Prostate gland (tissue), 2 donors: ENCODE measurements around the gene RND3. TPM values are rescaled to one million over a fixed set of nuclear protein-coding genes. Genes with fewer than 3 reads are reported as not detected.

Source experiments
- DNase-seq: peaks from one replicate; pipeline ENCODE4 v3.0.0-alpha.2; 2019; ENCODE audit warnings: low spot score
- H3K27ac ChIP-seq, 2 donors: fragments of 200-600 bp; sonication (generic); 2 replicates each; pipeline ENCODE4 v1.5.1; 2017 to 2019
- H3K27me3 ChIP-seq: fragments of 200-600 bp; sonication (generic); replicated peaks from 2 replicates; pipeline ENCODE4 v1.5.1; 2019; ENCODE audit not compliant: insufficient read depth
- H3K36me3 ChIP-seq, 2 donors: fragments of 200-600 bp; sonication (generic); 1 replicate in 1 of 2; 2 replicates in 1 of 2; pipeline versions ENCODE4 v1.5.1 to v1.8.1; 2017 to 2019
- H3K4me1 ChIP-seq: fragments of 200-600 bp; sonication (generic); replicated peaks from 2 replicates; pipeline ENCODE4 v1.5.1; 2019
- H3K4me3 ChIP-seq, 2 donors: fragments of 200-600 bp; sonication (generic); 2 replicates each; pipeline ENCODE4 v1.5.1; 2017 to 2019
- H3K9me3 ChIP-seq: fragments of 200-600 bp; sonication (generic); 2 replicates; pipeline ENCODE4 v1.5.1; 2017
- POLR2A ChIP-seq: fragments of 450-650 bp; IDR thresholded peaks from one replicate; pipeline ENCODE4 v1.6.1; 2016; ENCODE audit warnings: antibody characterized with exemption, mild to moderate bottlenecking
- POLR2AphosphoS5 ChIP-seq: sonication (generic); formaldehyde crosslinking; IDR thresholded peaks from one replicate; pipeline ENCODE4 v1.6.1; 2017; ENCODE audit warnings: antibody characterized with exemption
- WGBS: methylation state at CpG from one replicate; pipeline ENCODE4 v1.1.5; 2018; 5-methylcytosine and 5-hydroxymethylcytosine counted together
- intact Hi-C: fragments of 100-400 bp; cut with DNase I; formaldehyde crosslinking; loops from one replicate; pipeline ENCODE4 v1.14.2; 2022
- total RNA-seq, 2 donors: library from RNA; depleted of rRNA; stranded (reverse); fragments of >200 nt; gene quantifications; one replicate each; pipeline ENCODE4 v1.1.0, GENCODE V29; 2016
- TF ChIP-seq, protein P1 (sequence below), 4 experiments: fragments of 200-600 bp in 2 of 4; fragments of 450-650 bp in 2 of 4; sonication (generic) in 2 of 4; IDR thresholded peaks; 1 replicate in 3 of 4; 2 replicates in 1 of 4; pipeline ENCODE4 v1.5.1; 2016 to 2019; ENCODE audit warnings: antibody characterized with exemption in 4 of 4, mild to moderate bottlenecking in 2 of 4, moderate library complexity in 2 of 4

The RND3 gene
- total RNA-seq, 2 donors from 2014 or later = 26.2 to 54.7 TPM

GRCh38 chr2:150473767-150474166 lies 13.7 kb downstream of the RND3 start:
- Histone ChIP-seq H3K27ac (no peak overlapping the region), H3K36me3 (no peaks in the 10 kb centered on the region), H3K27me3 (no peaks in the 10 kb centered on the region), H3K9me3 (no peaks in the 10 kb centered on the region), H3K4me3 (no peak overlapping the region), H3K4me1 (no peaks in the 10 kb centered on the region)
- intact Hi-C loops = no loop called here
- WGBS = 78% methylated on average over 3 of the region's 3 CpGs
- TF ChIP-seq, protein P1, sequence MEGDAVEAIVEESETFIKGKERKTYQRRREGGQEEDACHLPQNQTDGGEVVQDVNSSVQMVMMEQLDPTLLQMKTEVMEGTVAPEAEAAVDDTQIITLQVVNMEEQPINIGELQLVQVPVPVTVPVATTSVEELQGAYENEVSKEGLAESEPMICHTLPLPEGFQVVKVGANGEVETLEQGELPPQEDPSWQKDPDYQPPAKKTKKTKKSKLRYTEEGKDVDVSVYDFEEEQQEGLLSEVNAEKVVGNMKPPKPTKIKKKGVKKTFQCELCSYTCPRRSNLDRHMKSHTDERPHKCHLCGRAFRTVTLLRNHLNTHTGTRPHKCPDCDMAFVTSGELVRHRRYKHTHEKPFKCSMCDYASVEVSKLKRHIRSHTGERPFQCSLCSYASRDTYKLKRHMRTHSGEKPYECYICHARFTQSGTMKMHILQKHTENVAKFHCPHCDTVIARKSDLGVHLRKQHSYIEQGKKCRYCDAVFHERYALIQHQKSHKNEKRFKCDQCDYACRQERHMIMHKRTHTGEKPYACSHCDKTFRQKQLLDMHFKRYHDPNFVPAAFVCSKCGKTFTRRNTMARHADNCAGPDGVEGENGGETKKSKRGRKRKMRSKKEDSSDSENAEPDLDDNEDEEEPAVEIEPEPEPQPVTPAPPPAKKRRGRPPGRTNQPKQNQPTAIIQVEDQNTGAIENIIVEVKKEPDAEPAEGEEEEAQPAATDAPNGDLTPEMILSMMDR (IDR thresholded peaks at IDR 0.05) = no peak
- TF ChIP-seq POLR2AphosphoS5 (no peak), POLR2A (no peak)
- DNase-seq = no peak

- no peak for DNase-seq
- H3K27me3 ChIP-seq = no peaks in the 10 kb centered on the region
- no peaks in the 10 kb centered on the region for H3K36me3 ChIP-seq
- no peak for TF ChIP-seq POLR2AphosphoS5
- TF ChIP-seq, protein P1 (IDR thresholded peaks at IDR 0.05) = no peak
- intact Hi-C loops = no loop called here
- H3K27ac ChIP-seq = no peak overlapping the region
- H3K4me1 ChIP-seq = no peaks in the 10 kb centered on the region
- WGBS = 74% methylated on average over 2 of the region's 2 CpGs
- no peak overlapping the region for H3K4me3 ChIP-seq
- no peaks in the 10 kb centered on the region for H3K9me3 ChIP-seq
These were observed 15.0 kb downstream of the RND3 start for GRCh38 chr2:150472511-150472899.

DNA sequence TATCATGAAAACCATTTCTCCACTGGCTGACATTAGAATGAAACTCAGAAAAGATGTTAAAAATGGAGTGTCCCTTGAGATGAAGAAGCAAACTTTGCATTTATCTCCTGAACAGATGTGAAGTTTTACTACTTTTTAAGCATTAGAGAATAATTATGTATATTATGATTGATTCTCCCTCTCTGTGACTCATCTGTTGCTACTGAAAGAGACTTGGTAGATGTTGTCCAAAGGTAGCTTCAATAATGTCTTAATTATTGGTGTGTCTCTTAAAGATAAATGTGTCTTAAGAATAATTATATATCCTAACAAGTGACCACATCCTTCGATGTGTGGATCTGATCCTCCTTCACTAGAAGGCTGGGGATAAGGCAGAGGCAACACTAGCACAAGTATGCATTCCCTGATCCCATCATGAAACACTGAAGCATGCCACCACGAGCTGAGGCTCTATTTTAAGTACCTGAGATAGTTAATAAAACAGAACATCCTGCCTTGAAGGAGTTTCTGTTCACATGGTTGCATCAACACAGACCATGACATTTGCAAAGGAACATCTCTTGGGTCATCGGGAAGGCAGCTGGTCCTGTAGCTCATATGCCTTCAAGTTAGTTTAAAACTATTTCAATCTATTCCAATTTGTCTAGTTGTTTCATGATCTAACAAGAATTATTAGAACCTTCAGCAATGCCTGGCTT lies 15.5 kb downstream of the RND3 start:
- intact Hi-C loops = no loop called here
- 70% methylated on average over 3 of the region's 3 CpGs for WGBS
- no peaks in the 10 kb centered on the region for H3K9me3 ChIP-seq
- no peak overlapping the region for H3K27ac ChIP-seq
- DNase-seq = no peak
- H3K27me3 ChIP-seq = no peaks in the 10 kb centered on the region
- no peaks in the 10 kb centered on the region for H3K36me3 ChIP-seq
- no peak overlapping the region for H3K4me3 ChIP-seq
- H3K4me1 ChIP-seq = no peaks in the 10 kb centered on the region
- TF ChIP-seq POLR2A = no peak
- TF ChIP-seq POLR2AphosphoS5 = no peak
- TF ChIP-seq, protein P1 (IDR thresholded peaks at IDR 0.05) = no peak

DNA sequence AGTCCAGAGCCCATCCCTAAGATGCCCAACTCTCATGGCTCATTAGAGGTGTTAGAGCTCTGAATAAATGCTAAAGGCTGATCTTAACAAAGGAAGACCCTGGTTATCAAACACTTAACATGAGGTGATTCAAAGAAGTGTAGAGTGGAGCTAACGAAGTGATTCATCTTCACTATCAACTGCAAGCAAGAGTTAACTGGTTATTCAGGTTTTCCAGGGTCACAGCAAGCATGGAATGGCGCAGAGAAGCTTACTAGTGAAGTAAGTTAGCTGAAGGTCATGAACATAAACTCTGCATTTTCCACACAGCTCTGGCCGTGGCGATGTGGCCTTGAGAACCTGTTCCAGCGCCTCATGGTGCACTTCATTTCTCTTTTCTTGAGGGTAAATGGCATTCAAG lies 17.0 kb downstream of the RND3 start:
- Histone ChIP-seq H3K4me1 (no peaks in the 10 kb centered on the region), H3K9me3 (no peaks in the 10 kb centered on the region), H3K36me3 (no peaks in the 10 kb centered on the region), H3K27ac (no peak overlapping the region), H3K4me3 (no peak overlapping the region), H3K27me3 (no peaks in the 10 kb centered on the region)
- 81% methylated on average over 5 of the region's 5 CpGs for WGBS
- no peak for DNase-seq
- intact Hi-C loops = no loop called here
- TF ChIP-seq, protein P1 (IDR thresholded peaks at IDR 0.05) = no peak
- TF ChIP-seq POLR2A (no peak), POLR2AphosphoS5 (no peak)

DNA sequence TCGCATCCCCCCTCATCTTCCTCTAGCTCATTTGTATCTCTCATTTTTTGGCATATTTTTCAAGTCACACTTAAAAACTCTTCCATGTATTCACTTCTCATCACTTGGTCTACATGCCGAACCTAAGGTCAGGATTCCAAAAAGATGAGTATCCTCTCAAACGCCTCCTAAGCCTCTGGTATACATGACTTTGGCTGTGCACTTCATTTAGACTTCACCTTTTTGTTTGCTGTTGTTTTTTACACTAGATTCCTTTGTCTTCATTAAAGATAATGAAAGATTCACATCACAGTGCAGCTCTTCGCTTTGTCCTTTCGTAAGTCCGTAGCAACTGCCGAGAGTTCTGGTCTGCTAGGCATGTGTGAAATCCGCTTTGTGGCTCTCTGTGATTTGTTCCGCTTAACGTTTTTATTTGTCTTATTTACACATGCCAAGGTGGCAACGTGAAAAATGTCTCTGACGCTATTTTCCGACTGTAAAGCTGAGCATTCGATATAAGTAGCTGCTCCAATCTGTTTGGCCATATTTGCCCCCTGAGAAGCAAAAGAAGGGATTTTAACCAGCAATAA lies 17.7 kb downstream of the RND3 start:
- no peaks in the 10 kb centered on the region for H3K9me3 ChIP-seq
- intact Hi-C loops = no loop called here
- no peaks in the 10 kb centered on the region for H3K27me3 ChIP-seq
- no peak for DNase-seq
- no peaks in the 10 kb centered on the region for H3K36me3 ChIP-seq
- no peaks in the 10 kb centered on the region for H3K4me1 ChIP-seq
- TF ChIP-seq POLR2A (no peak), POLR2AphosphoS5 (no peak)
- TF ChIP-seq, protein P1 (IDR thresholded peaks at IDR 0.05) = no peak
- no peak overlapping the region for H3K27ac ChIP-seq
- H3K4me3 ChIP-seq = no peak overlapping the region
- WGBS = 82% methylated on average over 14 of the region's 14 CpGs
